Inflammatory macrophage (primary cell): ENCODE measurements around the gene EXD2.
A peak's percentile ranks its signal among the peaks of the same experiment; 100 is the strongest.
"Not testable (repeated sequence)": the region's sequence is repeated elsewhere in the genome, so short reads cannot be mapped to it uniquely, and the experiment has no call there.

Experiments
- DNase-seq, 2 donors: peaks; one replicate each; pipeline ENCODE4 v3.0.0-alpha.2; 2020 to 2022
- total RNA-seq, 18 experiments: gene quantifications; one replicate each; lab custom pipeline; 2026; ENCODE audit warnings: mixed read lengths in 6 of 18, inconsistent platforms in 2 of 18; lab: John Stamatoyannopoulos, UW

The EXD2 gene, protein sequence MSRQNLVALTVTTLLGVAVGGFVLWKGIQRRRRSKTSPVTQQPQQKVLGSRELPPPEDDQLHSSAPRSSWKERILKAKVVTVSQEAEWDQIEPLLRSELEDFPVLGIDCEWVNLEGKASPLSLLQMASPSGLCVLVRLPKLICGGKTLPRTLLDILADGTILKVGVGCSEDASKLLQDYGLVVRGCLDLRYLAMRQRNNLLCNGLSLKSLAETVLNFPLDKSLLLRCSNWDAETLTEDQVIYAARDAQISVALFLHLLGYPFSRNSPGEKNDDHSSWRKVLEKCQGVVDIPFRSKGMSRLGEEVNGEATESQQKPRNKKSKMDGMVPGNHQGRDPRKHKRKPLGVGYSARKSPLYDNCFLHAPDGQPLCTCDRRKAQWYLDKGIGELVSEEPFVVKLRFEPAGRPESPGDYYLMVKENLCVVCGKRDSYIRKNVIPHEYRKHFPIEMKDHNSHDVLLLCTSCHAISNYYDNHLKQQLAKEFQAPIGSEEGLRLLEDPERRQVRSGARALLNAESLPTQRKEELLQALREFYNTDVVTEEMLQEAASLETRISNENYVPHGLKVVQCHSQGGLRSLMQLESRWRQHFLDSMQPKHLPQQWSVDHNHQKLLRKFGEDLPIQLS
- 7.3 to 29.2 (median 18.9) reads per million in 18 experiments for total RNA-seq

DNA sequence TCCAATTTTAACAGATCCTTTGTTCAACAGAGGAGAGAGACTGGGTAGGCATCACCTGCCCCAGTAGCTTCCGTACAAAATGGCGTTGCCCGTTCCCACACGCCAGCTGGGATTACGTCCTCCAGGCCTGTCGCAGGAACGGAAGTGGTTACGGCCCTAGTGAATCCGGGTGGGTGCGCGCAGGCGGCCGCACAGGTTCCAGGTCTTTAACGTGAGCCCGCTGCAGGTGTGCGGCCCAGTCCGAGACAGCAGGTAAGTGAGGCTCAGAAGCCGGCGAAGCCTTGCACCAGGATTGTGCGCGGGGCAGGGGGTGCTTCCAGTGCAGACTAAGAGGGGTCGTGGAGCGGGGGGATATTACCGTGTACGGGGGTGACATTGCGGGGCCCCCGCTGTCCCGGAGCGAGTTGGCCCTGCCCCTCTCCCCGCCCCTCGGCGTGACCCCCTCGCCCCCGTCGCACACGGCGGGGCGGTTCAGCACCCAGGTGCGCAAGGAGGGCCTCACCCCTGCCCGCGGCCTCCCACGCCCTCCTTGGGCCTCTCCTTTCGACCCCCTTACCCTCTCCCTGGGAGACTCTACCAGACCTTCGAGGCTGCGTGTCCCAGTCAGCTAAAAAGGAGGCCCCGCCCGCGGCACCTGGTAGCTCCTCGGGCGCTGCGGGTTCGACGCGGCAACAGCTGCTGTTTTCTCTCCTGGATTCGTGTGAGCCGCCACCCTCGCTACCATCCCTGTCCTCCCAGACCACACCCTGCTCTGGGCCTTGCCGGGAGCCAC lies at the start of gene EXD2:
EXD2 (plus strand) TSS at position 159 of the 772 bp plus-strand sequence. CDS start 17,973 bp downstream, outside the sequence.
- peak; percentile 70 to 82 for DNase-seq

- no peak for DNase-seq
Measured at GRCh38 chr14:69141550-69141949, 49.7 kb upstream of the EXD2 start.

DNA sequence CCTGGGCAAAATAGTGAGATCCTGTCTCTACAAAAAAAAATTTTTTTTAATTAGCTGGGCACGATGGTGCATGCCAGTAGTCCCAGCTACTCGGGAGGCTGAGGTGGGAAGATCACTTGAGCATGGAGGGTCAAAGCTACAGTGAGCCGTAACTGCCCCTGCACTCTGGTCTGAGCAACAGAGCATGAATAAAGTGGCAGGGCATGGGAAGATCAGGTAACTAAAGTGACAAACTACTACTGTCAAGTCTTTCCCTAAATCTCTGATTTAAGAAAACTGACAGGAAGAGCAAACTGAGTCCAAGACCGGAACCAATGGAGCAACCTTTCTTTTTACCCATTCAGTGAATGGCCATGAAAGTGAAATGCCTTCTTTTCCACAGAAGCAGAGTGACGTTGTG lies 49.2 kb upstream of the EXD2 start:
- DNase-seq: no peak

- DNase-seq: no peak
Measured at GRCh38 chr14:69149461-69150244, 41.6 kb upstream of the EXD2 start.

DNA sequence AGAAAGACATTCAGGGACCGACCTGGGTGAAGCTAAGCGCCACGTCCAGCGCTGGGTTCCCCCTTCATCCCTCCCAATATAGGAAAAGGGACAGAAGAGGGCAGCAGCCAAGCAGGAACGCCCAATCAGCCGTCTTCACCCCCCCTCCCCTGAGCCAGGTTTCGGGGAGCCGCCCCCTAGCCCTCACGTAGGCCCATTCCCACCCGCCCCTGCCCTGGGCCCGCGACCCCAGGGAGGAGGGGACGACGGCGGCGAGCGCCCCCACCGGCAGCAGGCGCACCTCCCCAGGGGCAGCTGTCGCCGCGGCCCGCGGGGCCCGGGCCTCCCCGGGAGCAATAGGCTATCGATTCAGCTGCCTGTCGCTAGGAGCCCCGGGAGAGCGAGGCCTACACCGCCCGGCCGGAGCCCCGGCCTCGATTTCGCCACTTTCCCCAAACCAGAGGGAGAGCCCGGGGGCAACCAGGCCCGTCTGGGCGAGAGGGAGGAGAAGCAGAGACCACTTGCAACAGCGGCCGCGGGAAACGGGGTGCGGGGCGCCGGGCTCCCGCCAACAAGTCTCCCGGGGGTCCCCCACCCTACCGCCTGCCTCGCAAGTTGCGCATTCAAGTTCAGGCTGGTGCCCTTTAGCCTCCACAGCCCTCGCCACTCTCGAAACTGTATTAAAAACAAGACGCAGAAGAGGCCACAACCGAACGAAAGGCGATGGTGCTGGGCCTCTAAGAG lies 39.7 kb upstream of the EXD2 start:
- DNase-seq: peak; percentile 61 to 71

DNA sequence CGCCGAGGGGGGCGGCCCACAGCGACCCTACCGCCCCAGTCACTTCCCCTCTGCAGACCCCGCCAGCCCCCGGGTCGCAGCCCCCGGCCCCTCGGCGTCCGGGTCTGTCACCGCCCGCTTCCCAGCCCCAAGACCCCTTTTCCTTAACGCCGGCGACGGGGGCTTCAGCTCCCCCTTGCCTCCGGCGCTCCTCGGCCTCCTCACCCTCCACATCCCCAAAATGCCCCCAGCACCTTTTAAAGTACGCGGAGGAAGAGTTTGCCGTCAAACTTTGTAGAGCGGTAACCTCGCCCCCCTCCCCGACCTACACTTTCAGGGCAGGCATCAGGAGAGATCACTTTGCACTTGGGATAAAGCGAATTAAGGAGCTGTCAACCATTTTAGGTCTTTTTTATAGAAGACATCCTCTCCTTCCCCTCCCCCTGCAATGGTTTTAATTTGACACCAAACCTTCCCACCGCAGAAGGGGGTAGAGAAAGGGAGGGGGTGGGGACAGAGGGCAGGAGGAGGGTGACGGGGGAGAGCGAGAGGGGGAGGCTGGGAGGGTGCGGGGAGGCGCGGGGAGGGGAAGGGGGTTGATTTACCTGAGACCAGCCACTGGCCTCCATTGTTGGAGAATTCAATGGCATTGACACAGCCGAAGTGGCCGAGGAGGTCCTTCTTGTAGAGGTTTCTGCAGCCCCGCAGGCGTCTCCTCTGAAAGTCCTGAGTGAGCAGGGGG lies 39.0 kb upstream of the EXD2 start:
- no peak for DNase-seq

DNA sequence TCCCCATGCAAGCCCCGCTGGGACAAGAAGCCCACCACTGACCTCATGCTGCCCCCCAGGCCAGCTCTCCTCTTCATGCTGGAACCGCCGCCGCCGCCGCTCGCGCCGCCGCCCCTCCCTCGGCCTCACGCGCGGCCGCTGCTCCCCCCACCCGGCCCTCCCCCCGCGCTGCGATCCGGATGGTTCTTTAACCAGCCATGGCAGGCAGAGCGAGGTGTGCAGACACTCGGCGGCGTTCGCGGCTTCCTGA lies 38.5 kb upstream of the EXD2 start, which contains the start of gene DCAF5:
DCAF5 (minus strand) TSS at position 218 of the 250 bp plus-strand sequence; CDS start at position 77, 141 bp downstream.
- no peak for DNase-seq

DNA sequence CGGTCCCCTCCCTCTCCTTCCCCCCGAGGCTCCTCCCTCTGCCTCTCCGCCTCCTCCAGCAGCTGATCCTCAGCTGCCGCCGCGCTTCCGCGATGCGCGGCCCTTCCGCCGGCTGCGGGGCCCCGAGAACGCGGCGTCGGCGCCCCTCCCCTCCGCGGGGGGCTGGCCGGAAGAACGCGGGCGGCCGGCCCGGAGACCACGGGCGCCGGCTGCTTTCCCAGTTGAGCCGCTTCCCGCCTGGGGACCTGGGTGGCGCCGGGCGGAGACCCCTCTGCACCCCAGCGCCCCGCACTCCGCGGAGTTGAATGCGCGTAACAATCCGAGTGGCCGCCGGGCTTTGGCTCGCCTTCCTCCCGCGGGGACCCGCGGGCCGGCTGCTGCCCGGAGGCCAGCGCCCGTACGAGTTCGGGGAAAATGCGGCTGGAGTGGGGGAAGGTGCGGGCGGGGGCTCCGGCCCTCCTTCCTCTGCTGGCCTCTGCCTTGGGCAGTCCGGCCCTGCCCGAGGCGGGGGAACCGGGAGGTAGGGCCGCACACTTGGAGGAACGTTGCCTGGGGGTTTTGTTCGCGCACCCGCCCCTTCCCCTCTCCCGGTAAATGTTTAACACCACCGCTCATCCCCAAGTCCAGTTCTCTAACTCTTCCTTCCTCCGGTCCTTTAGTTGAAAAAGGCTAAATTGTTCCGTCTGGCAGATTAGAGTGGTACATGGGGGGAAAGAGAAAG lies 38.0 kb upstream of the EXD2 start:
- DNase-seq: peak; percentile 91 to 92

- peak in 1 of 2 donors; percentile 7 for DNase-seq
Measured at GRCh38 chr14:69153873-69154270, 37.4 kb upstream of the EXD2 start.

GRCh38 chr14:69154779-69155178 lies 36.5 kb upstream of the EXD2 start:
- no peak for DNase-seq

- no peak for DNase-seq
Measured at GRCh38 chr14:69156224-69156623, 35.1 kb upstream of the EXD2 start.

DNA sequence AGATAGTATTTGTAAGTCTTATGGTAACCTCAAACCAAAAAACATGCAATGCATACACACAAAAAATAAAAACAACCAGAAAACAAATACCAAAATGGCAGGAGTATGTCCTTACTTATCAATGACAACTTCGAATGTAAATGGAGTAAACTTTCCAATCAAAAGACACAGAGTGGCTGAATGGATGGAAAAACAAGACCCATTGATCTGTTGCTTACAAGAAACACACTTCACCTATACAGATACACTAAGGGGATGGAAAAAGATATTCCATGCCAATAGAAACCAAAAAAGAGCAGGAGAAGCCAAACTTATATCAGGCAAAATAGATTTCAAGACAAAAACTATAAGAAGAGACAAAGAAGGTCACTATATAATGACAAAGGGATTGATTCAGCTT lies 29.7 kb upstream of the EXD2 start:
- DNase-seq: no peak

GRCh38 chr14:69165787-69166186 lies 25.5 kb upstream of the EXD2 start:
- not testable (repeated sequence) for DNase-seq

DNA sequence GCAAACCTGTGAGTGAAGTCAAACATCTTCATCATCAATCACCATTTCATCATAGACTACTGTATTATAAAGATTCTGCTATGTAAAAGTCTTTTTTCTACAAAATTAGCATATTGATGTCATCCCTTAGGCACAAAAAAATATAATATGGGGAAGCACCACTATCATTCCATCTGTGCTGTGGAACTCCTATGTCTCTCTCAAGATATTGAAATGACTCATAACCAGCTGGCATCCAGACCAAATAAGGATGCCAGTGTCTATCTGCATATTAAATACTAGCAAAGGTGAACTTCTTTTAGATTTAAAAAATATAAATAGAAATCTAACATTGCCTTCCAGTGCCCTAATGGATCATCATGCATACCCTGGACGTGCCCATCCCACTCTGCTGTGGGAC lies 20.5 kb upstream of the EXD2 start:
- DNase-seq: no peak

DNA sequence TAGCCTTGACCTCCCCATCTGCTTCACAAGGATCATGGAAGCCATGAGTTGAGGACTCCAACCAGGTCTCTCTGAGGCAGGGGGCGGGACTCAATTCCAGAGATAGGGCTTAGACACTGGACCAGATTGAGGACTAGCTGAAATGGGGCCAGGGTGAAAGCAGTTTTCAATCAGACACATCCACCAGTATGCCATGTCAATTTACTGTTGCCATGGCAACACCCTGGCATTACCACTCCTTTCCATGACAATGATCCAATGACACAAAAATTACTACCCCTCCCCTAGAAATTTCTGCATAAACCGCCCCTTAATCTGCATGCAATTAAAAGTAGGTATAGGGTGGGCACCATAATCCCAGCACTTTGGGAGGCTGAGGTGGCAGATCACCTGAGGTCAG lies 19.7 kb upstream of the EXD2 start:
- DNase-seq: no peak

DNA sequence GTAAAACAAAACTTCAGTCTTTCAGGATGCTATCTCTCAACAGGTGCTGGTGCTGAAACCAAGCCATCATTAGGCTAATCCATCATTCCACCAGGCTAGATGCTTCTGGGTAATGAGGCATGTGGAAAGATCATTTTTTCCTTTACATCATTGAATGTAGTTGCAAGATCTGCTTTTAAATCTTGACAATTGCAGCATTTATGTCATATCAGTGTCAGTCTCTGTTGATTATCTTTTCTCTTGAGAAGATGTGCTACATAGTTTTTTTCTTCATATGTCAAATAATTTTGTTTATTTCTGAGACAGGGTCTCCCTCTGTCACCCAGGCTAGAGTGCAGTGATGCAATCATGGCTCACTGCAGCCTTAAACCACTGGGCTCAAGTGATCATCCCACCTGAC lies 16.2 kb upstream of the EXD2 start:
- no peak for DNase-seq

GRCh38 chr14:69181491-69181890 lies 9.8 kb upstream of the EXD2 start:
- DNase-seq: no peak

GRCh38 chr14:69182580-69182979 lies 8.7 kb upstream of the EXD2 start:
- not testable (repeated sequence) for DNase-seq

- peak; percentile 87 to 89 for DNase-seq
Measured at GRCh38 chr14:69183735-69184134, 7.6 kb upstream of the EXD2 start.

- DNase-seq: no peak
Measured at GRCh38 chr14:69190191-69190590, 1.1 kb upstream of the EXD2 start.

DNA sequence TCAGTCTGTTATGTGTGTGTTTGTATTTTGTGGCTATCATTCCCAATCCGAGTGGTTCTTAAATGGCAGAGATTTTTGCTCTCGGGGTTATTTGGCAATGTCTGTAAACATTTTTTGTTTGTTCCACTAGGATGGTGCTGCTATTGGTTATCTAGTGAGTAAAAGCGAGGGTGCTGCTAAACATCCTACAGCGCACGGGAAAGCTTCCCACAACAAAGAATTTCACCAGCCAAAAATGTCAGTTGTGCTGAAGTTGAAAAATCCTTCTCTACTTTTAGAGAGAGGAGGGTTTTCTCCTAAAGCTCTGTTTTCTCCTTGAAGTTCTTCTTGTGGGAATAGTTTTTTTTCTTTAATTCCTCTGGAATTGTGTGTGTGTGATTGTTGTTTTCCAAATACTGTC lies 2.4 kb downstream of the EXD2 start:
- DNase-seq: no peak
